DMS153 treated with DMSO at 0.1 percent for 48 hours (cell line): ENCODE results near the gene VSTM2A.

ENCODE experiments used
- DNase-seq: peaks from one replicate; lab custom pipeline; 2025; ENCODE audit not compliant: unreplicated experiment; lab: John Stamatoyannopoulos, UW

VSTM2A gene

GRCh38 chr7:54596747-54597146 lies 54.6 kb downstream of the VSTM2A start:
- DNase-seq, result no peak

GRCh38 chr7:54615537-54615936 lies 73.4 kb downstream of the VSTM2A start:
- DNase-seq, result no peak
